GM13977 (cell line): ENCODE measurements around the gene ZDHHC23.

Experiments used
- DNase-seq: peaks from one replicate; pipeline ENCODE4 v3.0.0; 2012; ENCODE audit warnings: low spot score
- in situ Hi-C: fragments of 300-500 bp; cut with MboI; formaldehyde crosslinking; loops from one replicate; pipeline ENCODE4 v1.12.0; 2022; ENCODE audit warnings: low sequenced_read_pairs, low pct_unique_long_range_greater_than_20kb, mixed read lengths, inconsistent platforms; ENCODE audit not compliant: unreplicated experiment
- TF ChIP-seq, protein P1 (sequence below): IDR thresholded peaks from 2 replicates; pipeline ENCODE4 v1.5.1; 2012; ENCODE audit warnings: mild to moderate bottlenecking, control low read depth; ENCODE audit not compliant: insufficient read depth; ENCODE audit errors: extremely low read depth, missing control alignments

ZDHHC23 gene

GRCh38 chr3:113981803-113982202 is 34.0 kb downstream of the ZDHHC23 start:
- in situ Hi-C loops: no loop called here
- no peak for DNase-seq
- TF ChIP-seq, protein P1, sequence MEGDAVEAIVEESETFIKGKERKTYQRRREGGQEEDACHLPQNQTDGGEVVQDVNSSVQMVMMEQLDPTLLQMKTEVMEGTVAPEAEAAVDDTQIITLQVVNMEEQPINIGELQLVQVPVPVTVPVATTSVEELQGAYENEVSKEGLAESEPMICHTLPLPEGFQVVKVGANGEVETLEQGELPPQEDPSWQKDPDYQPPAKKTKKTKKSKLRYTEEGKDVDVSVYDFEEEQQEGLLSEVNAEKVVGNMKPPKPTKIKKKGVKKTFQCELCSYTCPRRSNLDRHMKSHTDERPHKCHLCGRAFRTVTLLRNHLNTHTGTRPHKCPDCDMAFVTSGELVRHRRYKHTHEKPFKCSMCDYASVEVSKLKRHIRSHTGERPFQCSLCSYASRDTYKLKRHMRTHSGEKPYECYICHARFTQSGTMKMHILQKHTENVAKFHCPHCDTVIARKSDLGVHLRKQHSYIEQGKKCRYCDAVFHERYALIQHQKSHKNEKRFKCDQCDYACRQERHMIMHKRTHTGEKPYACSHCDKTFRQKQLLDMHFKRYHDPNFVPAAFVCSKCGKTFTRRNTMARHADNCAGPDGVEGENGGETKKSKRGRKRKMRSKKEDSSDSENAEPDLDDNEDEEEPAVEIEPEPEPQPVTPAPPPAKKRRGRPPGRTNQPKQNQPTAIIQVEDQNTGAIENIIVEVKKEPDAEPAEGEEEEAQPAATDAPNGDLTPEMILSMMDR: no peak

DNA sequence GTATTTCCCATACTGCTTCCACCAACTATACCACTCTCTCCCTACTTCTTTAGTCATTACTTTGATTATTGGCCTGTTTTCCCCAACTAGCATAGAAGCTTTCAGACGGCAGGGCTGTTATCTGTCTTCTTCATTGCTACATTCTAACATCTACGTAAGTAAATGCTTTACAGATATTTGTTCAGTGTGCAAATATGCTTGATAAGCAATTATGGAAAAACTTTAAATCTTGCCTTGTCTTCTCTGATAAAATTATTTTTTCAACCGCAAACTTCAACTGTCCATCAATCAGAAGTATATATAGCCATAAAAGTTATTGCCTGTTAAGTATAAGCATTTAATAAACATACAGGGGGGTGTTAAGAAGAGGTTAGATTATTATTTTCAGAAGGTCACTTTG is 35.7 kb downstream of the ZDHHC23 start:
- TF ChIP-seq, protein P1: no peak
- DNase-seq: no peak
- in situ Hi-C loops: no loop called here

GRCh38 chr3:113985541-113985940 is 37.7 kb downstream of the ZDHHC23 start:
- TF ChIP-seq, protein P1: no peak

GRCh38 chr3:114005481-114005880 is 57.7 kb downstream of the ZDHHC23 start:
- in situ Hi-C loops: no loop called here
- no peak for DNase-seq
- TF ChIP-seq, protein P1: no peak

More at GRCh38 chr3:113985541-113985940, 37.7 kb downstream of the ZDHHC23 start:
- in situ Hi-C loops: no loop called here
- peak; percentile 10 for DNase-seq

DNA sequence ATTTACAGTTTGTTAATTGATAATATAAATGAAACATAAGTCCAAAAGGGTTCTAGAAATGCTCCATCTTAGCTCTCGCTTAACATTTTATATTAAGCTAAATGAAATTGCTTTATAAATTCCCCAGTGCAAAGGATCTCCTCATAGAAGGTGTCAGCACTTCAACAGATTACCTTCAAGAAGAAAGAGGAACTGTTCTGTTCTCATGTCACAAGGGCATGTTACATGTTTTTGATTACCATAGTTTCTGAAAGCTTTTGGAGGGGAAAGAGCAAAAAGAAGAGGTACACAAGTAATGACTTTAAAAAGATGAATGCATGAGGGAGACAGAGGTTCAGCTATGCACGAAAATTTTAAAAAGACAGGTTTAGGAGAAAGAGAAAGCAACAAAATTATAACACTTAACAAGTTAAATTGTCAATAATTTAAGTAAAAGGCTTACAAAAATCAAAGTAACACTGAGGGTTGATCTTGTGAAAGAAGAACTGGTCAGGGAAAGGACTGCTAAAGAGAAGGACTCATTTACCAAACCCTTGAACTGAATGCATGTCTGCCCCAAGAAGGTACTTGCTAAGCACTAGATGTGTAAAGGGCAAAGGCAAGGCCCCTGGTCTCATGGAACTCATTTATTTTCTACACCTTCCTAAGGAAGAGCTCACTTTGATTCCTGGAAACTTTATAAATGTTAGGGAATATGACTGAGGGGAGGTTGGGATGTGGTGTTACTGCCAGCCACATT is 63.4 kb downstream of the ZDHHC23 start:
- TF ChIP-seq, protein P1: no peak
- in situ Hi-C loops: no loop called here
- no peak for DNase-seq
